Lower leg skin (tissue), 4 donors: ENCODE results near the gene HLA-DOA. TPM values are rescaled to one million over a fixed set of nuclear protein-coding genes. Genes with fewer than 3 reads are reported as not detected.

Experiments
- DNase-seq, 2 donors: peaks; one replicate each; pipeline ENCODE4 v3.0.0-alpha.2; 2019; ENCODE audit warnings: low spot score in 2 of 2
- H3K4me3 ChIP-seq: fragments of 200-600 bp; sonication (generic); 2 replicates; pipeline ENCODE4 v1.5.1; 2017; ENCODE audit warnings: mild to moderate bottlenecking, low read depth; ENCODE audit not compliant: poor library complexity, severe bottlenecking
- POLR2A ChIP-seq, 2 donors: fragments of 450-650 bp; IDR thresholded peaks; one replicate each; pipeline ENCODE4 v1.6.1; 2016 to 2017; ENCODE audit warnings: antibody characterized with exemption in 2 of 2, mild to moderate bottlenecking in 1 of 2, moderate library complexity in 1 of 2
- WGBS, 2 donors: methylation state at CpG; one replicate each; pipeline ENCODE4 v1.1.5; 2018; 5-methylcytosine and 5-hydroxymethylcytosine counted together
- intact Hi-C: fragments of 100-400 bp; cut with DNase I; formaldehyde crosslinking; loops from one replicate; pipeline ENCODE4 v1.15.0; 2023; ENCODE audit warnings: low total_unique reads
- total RNA-seq, 4 donors: library from RNA; depleted of rRNA; stranded (reverse); fragments of >200 nt; gene quantifications; one replicate each; pipeline ENCODE4 v1.1.0, GENCODE V29; 2016
- TF ChIP-seq, protein P1 (sequence below), 3 donors: fragments of 450-650 bp; IDR thresholded peaks; one replicate each; pipeline ENCODE4 v1.5.1; 2016; ENCODE audit warnings: antibody characterized with exemption in 3 of 3, mild to moderate bottlenecking in 3 of 3, moderate library complexity in 2 of 3

The HLA-DOA gene
- total RNA-seq, 4 donors from 2014 or later, result 4.3 to 47.9 (median 13.4) TPM

DNA sequence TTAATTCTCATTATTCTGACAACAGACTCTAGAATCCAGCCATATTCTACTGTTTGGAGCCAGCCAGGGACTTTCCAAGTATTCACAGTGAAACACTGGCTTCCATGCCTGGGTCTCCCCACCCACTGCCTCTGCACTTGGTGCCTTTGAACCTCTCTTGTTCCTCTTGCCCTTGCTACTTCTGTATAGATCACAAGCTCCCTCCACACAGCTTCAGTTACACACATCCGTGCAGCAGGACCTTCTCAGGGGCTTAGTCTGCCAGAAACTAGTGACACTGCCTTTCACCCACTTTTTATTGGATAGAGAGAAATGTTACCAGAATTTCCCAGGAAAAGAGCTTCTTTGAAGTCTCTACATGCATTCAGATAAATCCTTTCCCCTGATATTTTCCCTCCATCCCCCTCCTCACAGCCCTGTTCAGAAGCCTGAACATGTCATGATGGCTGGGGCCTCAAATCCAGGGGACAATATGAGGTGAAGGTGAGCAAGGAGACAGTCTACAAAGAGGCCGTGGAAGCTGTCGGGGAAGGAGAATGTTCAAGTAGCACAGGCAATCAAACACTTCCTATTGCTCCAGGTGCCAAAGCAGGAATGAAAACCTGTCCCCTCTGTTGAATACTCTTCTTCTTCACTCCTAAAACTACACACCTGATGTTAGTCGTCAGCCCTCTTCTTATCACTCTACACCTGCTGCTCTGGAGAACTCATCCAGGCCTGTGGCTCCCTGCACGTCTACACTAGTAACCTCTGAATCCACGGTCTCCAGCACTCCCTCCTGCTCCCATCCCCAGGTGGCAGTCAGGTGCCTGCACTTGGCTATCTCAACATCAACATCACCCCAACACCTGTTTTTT, 20.2 kb upstream of the HLA-DOA start:
- DNase-seq, result peak in 1 of 2 donors; percentile 42
- intact Hi-C loops, result no loop called here

DNA sequence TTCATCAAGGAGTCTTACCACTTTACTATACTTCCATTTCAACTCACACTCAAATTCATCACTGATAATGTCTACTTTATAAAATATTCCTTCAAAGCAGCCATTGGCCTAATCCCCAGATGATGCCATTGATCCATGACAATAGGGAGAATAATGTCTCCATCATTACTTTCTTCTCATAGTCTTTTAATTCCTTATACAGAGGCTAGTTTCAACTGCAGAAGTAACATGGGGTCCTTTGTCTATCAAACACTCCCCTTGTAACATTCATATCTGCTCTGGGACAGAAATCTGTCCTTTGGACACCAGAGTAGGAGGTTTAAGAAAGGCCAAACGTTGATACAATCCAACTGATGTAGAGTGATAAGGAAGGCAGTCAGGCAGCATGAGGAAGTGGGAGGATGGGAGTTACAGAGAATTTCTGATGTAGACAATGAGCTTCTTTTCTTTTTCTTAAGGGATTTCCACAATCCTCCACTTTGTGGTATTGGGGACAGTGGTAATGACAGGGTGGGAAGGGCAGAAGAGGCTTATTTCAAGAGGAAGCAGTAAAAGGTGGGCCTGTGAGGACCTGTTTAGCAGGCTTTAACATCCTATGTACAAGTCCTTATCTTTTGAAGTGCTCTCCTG, 18.9 kb upstream of the HLA-DOA start:
- TF ChIP-seq, protein P1, sequence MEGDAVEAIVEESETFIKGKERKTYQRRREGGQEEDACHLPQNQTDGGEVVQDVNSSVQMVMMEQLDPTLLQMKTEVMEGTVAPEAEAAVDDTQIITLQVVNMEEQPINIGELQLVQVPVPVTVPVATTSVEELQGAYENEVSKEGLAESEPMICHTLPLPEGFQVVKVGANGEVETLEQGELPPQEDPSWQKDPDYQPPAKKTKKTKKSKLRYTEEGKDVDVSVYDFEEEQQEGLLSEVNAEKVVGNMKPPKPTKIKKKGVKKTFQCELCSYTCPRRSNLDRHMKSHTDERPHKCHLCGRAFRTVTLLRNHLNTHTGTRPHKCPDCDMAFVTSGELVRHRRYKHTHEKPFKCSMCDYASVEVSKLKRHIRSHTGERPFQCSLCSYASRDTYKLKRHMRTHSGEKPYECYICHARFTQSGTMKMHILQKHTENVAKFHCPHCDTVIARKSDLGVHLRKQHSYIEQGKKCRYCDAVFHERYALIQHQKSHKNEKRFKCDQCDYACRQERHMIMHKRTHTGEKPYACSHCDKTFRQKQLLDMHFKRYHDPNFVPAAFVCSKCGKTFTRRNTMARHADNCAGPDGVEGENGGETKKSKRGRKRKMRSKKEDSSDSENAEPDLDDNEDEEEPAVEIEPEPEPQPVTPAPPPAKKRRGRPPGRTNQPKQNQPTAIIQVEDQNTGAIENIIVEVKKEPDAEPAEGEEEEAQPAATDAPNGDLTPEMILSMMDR (IDR thresholded peaks at IDR 0.05), result no peak
- TF ChIP-seq POLR2A (IDR thresholded peaks at IDR 0.05), result no peak
- WGBS, 2 donors, result 15 to 19% methylated on average over 1 of the region's 1 CpG
- no peak overlapping the region for H3K4me3 ChIP-seq
- DNase-seq, result no peak
- intact Hi-C loops, result no loop called here

More for the DNA sequence above, 20.2 kb upstream of the HLA-DOA start:
- no peak overlapping the region for H3K4me3 ChIP-seq
- 55 to 60% methylated on average over 6 of the region's 6 CpGs for WGBS, 2 donors
- TF ChIP-seq POLR2A (IDR thresholded peaks at IDR 0.05), result no peak
- TF ChIP-seq, protein P1 (IDR thresholded peaks at IDR 0.05), result no peak

DNA sequence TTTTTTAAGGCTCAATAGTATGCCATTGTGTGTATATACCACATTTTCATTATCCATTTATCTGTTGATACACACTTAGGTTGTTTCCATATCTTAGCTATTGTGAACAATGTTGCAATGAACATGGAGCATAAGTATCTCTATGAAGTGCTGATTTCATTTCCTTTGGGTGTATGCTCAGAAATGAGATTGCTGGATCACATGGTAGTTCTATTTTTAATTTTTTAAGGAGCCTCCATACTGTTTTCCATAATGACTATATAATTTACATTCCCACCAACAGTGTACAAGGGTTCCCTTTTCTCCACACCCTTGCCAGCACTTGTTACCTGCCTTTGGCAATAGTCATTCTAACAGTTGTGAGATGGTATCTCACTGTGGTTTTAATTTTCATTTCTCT, 15.1 kb upstream of the HLA-DOA start:
- intact Hi-C loops, result no loop called here
- no peak for DNase-seq
- TF ChIP-seq, protein P1 (IDR thresholded peaks at IDR 0.05), result no peak
- no peak for TF ChIP-seq POLR2A (IDR thresholded peaks at IDR 0.05)
- no peak overlapping the region for H3K4me3 ChIP-seq

DNA sequence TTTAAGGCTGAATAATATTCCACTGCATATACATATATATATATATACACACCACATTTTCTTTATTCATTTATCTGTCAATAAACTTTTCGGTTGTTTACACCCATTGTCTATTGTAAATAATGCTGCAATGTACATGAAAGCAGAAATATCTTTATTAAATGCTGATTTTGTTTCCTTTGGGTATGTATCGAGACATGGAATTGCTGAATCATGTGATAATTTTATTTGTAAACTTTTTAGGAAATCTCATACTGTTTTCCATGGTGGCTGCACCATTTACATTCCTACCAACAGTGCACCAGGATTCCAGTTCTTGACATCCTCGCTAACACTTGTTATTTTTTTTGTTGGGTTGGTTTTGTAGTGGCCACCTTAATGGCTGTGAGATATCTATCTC, 14.1 kb upstream of the HLA-DOA start:
- no peak overlapping the region for H3K4me3 ChIP-seq
- DNase-seq, result no peak
- TF ChIP-seq, protein P1 (IDR thresholded peaks at IDR 0.05), result no peak
- no peak for TF ChIP-seq POLR2A (IDR thresholded peaks at IDR 0.05)
- 65 to 85% methylated on average over 3 of the region's 3 CpGs for WGBS, 2 donors
- intact Hi-C loops, result no loop called here

DNA sequence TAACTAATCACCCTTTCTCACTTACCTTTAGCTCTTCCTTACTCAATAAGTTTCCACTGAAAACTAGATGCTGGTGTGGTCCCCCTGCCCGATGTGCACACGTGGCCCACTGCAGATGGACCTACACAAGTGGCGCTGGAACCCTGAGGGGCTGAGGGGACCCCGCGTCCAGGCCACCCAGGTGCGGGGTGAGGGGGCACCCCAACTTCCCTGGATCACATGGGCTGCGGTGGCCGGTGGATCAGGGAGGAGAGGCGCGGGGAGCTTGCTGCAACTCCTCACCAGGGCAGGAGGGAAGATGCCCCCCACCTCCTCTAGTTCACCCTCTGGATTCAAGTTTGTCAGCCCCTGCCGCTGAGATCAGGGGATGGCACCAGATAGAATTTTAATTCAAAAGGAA, 12.5 kb upstream of the HLA-DOA start:
- TF ChIP-seq, protein P1 (IDR thresholded peaks at IDR 0.05), result no peak
- no peak overlapping the region for H3K4me3 ChIP-seq
- WGBS, 2 donors, result 90 to 91% methylated on average over 11 of the region's 11 CpGs
- intact Hi-C loops, result no loop called here
- DNase-seq, result no peak
